ENCODE results near the gene COL5A1. TPM values are rescaled to one million over a fixed set of nuclear protein-coding genes. Genes with fewer than 3 reads are reported as not detected.

The COL5A1 gene
- total RNA-seq, 4 donors from 2014 or later, result 8.4 to 14.7 (median 11.3) TPM

GRCh38 chr9:134600836-134601638, 40.6 kb upstream of the COL5A1 start:
- DNase-seq (ENCODE audit: low spot score in 2 of 2), result peak in 1 of 2 donors; percentile 7
- intact Hi-C loops (cut with DNase I; ENCODE audit: low total_unique reads), result no loop called here
- no peak for TF ChIP-seq POLR2A (IDR thresholded peaks at IDR 0.05)
- no peak for TF ChIP-seq CTCF (IDR thresholded peaks at IDR 0.05)
- 96% methylated on average over 10 of the region's 10 CpGs for WGBS, 2 donors
- H3K4me3 ChIP-seq (ENCODE audit: low read depth, poor library complexity, severe bottlenecking), result no peak overlapping the region

DNA sequence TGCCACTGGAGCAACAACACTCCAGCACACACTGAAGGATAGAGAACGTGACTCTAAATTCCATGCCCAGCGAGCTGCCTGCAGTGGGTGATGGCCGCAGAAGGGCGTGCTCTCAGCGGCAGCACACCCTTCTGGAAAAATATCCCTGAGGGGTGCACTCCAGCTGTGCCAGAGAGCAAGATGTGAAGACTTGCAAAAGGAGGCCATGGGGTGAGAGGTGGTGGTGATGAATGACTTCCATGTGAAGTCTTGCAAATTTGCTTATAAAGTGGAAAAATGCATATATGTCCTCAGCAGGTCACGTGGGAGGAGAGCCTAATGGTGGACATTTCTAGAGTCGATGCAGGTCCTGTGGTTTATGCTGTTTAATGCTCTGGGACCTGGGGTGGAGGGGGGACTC, 39.8 kb upstream of the COL5A1 start:
- H3K4me3 ChIP-seq (ENCODE audit: low read depth, poor library complexity, severe bottlenecking), result no peak overlapping the region
- no peak for DNase-seq (ENCODE audit: low spot score in 2 of 2)
- 85 to 90% methylated on average over 7 of the region's 7 CpGs for WGBS, 2 donors
- no peak for TF ChIP-seq CTCF (IDR thresholded peaks at IDR 0.05)
- no peak for TF ChIP-seq POLR2A (IDR thresholded peaks at IDR 0.05)
- intact Hi-C loops (cut with DNase I; ENCODE audit: low total_unique reads), result no loop called here

GRCh38 chr9:134602547-134603362, 38.8 kb upstream of the COL5A1 start:
- peak in 1 of 2 donors; percentile 11 for DNase-seq (ENCODE audit: low spot score in 2 of 2)
- WGBS, 2 donors, result 67 to 69% methylated on average over 31 of the region's 31 CpGs
- intact Hi-C loops (cut with DNase I; ENCODE audit: low total_unique reads), result no loop called here
- no peak overlapping the region for H3K4me3 ChIP-seq (ENCODE audit: low read depth, poor library complexity, severe bottlenecking)
- no peak for TF ChIP-seq CTCF (IDR thresholded peaks at IDR 0.05)
- no peak for TF ChIP-seq POLR2A (IDR thresholded peaks at IDR 0.05)

DNA sequence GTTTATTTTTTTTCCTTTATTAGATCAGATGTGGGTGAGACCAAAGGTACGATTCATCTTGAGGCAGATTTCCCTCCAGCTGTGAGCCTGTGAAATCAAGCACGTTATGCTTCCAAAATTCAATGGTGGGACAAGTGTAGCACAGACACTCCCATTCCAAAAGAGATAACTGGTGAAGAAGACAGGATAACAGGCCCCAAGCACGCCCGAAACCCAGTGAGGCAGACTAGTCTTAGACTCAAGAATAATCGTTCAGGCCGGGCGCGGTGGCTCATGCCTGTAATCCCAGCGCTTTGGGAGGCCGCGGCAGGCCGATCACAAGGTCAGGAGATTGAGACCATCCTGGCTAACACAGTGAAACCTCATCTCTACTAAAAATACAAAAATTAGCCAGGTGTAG, 36.8 kb upstream of the COL5A1 start:
- peak; percentile 10 to 80 for DNase-seq (ENCODE audit: low spot score in 2 of 2)
- WGBS, 2 donors, result 91 to 95% methylated on average over 12 of the region's 12 CpGs
- intact Hi-C loops (cut with DNase I; ENCODE audit: low total_unique reads), result no loop called here

GRCh38 chr9:134605351-134605965, 36.1 kb upstream of the COL5A1 start:
- 89 to 95% methylated on average over 8 of the region's 8 CpGs for WGBS, 2 donors
- no peak overlapping the region for H3K4me3 ChIP-seq (ENCODE audit: low read depth, poor library complexity, severe bottlenecking)
- intact Hi-C loops (cut with DNase I; ENCODE audit: low total_unique reads), result no loop called here
- no peak for DNase-seq (ENCODE audit: low spot score in 2 of 2)
- no peak for TF ChIP-seq CTCF (IDR thresholded peaks at IDR 0.05)

More for the DNA sequence above, 36.8 kb upstream of the COL5A1 start:
- TF ChIP-seq CTCF (IDR thresholded peaks at IDR 0.05) (no peak), POLR2A (IDR thresholded peaks at IDR 0.05) (no peak)
- H3K4me3 ChIP-seq (ENCODE audit: low read depth, poor library complexity, severe bottlenecking), result no peak overlapping the region
